Suppressor macrophage treated with lipopolysaccharide for 4 hours (primary cell): Measurements from ENCODE around the gene NRXN3.
A peak's percentile ranks its signal among the peaks of the same experiment; 100 is the strongest.

Source experiments
- DNase-seq: peaks from one replicate; pipeline ENCODE4 v3.0.0-alpha.2; 2020

NRXN3 gene

DNA sequence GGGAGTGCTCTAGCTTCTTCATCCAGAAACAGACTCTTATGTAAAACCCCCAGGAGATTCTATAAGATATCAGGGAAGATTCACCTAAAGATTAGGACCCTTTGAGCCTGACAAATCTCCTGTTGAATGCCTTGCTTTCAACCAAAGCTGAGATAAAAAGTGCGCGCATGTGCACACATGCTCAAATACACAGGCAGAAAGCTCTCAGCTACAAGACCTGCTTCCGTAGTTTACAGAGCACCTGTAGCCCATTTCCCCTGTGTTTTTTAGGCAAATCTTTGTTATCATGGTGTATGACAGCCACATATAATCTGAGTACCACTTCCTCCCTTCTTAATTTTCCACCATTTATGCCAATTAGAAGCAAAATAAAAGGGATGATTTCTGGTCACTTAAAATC lies 866.9 kb downstream of the NRXN3 start:
- no peak for DNase-seq

DNA sequence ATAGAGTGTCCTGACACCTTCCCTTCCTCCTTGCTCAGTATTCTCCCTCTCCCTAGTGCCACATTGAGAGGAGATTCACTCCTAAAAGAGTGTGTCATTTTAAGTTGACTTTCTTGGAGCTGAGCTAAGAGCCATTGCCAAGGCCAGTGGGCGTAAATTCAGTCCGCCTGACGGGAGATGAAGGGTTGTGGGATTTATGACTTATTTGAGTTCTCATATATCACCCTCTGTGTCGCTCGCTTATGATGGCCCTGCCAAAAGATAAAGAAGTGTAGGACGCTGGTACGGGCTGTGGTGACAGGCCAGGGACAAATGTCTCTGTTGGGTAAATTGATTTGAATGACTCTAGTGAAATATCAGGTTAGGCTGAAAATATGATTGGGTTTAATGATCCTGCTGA lies 867.4 kb downstream of the NRXN3 start:
- DNase-seq, result no peak

DNA sequence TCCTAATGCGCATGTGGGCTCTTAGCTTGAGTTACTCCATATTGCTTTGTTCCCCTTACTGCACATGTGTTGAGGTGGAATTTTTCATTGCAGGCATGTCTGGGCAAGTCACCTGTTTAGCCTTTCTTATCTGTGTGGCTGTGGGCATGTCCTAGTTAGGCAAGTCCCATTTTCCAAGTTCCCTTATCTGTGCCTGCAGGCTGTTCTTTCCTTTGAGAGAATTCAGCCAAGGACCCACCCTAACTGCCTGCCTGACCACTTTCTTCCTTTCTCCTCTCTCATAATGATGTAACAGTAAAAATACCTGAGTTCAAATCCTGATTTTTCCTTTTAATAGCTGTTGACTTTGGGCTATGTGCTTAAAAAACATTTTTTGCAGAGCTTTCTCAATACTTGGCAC lies 870.6 kb downstream of the NRXN3 start:
- DNase-seq, result no peak

DNA sequence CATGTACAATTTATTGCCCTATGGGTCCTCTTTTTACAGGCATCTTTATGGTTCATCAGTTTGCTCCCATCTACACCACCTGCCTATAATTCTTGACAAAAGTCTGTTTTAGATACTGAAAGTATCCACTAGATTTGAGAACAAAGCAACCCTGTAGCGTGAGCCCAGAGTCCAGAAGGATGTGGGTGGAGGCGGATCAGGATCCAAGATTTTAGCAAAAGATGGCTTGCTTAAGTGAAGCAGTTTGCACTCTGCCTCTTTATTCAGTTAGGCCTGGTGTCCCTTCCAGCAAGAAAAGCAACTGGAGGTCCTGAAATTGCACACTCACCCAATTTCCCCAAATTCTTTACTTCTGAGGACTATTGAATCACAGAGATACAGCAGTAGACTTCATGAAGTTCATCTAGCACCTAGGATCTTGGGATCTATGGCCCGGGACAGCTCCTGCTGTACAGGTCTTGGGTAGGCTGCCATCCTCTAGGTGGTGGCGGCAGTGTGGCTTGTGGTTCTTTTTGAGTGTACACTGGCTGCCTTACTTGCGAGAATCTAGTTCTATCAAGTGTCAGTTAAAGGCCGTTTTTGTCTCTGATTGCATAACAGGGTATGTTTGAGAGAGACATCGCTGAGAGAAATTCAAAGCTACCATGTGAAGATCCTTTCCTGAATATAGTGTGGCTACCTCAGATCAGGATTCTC lies 873.2 kb downstream of the NRXN3 start:
- no peak for DNase-seq

DNA sequence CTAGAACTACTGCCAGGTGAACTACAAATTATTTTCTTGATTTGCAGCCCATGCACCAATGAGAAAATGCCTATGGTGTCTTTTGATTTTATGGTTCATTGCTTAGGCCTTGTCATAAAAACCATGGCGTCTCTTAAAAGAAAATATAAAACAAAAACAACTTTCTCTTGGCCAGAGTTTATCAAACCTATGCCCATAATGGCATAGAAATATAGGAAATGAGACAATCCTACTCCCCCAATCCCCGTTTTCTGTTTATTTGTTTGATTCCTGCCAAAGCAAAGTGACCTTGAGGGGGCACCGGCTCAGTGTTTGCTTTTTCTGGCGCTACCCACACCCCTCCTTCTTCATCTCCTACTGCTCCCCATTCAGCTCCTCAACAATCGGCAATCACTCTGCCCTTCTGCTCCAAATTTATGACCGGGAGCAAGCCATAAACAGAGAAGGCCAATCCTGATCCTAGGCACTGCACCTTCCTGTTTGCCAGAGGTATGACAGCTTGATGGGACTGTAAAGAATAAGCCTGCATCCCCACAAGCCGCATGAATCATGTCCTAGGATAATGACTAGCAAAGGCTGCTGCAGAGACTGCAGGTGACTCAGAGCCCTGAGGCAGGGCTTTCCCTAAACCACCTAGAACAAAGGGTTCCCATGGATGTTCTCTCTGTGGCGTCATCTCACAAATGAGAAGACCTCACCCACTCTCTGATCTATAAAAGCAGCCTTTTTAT lies 874.9 kb downstream of the NRXN3 start:
- peak; percentile 19 for DNase-seq

DNA sequence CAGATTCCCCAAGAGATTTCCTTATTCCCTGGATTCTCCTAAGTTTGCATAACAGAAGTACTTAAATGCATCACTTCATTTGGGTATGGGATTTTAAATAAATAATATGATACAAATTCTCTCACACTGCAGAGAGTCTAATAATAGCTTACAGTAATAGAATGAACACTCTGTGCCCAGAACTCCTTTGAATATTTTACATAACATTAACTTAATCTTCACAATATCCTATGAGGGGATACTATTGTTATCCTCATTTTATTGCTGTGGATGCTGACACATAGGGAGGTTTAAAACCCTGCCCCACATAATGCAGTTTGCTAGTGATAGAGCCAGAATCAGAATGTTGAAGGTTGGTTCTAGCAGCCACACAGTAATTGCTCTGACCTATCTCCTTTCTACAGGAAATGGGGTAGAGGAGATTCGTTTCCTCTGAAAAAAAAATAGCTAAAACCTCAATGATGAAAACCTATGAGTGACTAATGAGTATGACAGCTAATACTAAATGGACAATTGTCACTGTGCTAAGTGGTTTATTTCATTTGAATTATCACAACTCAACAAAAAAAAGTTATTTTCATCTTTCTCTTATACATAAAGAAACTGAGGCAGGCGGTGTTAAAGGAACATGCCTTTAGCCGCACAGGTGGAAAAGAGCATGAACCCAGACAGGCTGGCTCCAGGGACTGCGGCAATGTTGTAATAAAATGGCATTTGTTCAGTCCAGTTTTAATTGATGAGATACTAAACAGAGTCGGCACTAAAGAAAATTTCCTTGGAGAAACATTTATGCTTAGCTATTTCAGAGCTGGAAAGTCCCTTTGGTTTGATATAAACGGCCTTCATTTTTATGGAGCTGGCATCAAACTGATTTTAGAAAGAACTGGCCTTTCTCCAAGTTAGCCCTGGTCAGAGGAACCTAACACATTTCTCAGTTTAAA lies 880.9 kb downstream of the NRXN3 start:
- peak; percentile 34 for DNase-seq

DNA sequence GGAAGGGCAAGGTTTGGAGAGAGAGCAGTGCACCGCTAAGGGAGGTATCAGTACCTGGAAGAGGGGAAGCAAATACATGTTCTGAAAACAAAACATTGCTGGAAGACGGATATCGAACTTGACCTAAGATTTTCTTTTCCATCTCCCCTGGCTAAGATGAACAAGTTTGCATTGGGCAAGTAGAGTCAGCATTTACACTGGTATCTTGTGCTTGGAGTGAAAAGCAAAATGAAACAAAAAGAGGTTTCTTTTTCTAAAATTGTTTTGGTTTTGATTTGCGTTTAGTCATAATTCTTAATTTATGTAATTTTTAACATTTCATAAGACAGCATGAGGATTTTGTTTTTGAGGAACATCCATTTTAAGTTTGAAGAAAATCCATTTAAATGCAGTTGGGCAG lies 881.6 kb downstream of the NRXN3 start:
- peak; percentile 54 for DNase-seq

DNA sequence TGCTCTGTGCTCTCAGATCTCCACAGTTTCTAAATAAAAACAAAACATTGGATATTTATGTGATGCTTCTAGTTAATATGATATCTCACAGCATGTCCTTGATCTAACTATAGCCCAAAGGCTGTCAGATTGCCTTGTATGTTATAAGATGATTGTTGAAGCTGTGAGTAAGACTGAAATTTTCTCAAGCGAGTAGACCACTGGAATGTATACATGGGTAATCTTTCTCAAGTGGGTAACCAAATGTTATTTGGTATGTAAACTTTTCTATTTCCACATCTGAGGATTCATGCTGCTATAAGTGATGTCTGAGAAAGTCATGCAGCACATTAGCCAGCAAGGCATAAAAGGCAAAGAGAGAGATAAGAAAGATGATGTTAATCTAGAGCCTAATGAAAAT lies 886.7 kb downstream of the NRXN3 start:
- DNase-seq, result no peak

DNA sequence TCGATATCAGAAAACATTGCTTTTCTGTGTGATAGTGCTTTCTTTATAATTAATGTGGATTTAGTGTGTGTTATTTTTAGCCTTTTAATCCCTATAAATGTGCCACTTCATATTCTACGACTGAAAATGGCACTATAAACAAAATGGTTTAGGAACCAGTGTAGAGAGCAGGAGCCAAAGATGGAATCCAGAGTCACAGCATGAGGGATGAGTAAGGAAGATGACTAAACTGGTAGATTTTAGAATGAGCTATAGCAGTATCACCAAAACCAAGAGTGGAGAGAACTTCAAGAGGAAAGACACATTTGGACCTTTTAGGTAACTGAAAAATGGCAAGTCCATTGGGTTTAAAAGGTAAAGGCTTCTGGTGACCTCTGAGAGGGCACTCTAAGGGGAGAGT lies 887.2 kb downstream of the NRXN3 start:
- no peak for DNase-seq

DNA sequence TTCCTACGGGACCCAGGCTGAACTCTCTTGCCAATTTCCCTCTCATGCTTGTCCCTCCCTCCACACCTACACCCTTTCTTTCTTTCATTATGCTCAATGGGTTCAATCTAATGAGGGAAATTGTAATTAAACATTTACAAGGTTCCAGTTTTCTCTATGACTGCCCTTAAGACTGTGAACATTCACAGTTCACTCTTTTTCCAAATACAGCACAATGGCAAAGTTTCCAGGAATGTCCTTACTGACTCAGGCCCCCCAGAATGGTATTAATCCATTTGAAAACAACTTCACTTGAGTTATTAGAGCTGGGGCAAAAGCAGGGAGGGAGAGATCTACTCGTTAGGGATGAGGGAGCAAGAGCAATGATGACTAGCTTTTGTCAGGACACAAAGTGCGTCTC lies 892.1 kb downstream of the NRXN3 start:
- DNase-seq, result no peak

DNA sequence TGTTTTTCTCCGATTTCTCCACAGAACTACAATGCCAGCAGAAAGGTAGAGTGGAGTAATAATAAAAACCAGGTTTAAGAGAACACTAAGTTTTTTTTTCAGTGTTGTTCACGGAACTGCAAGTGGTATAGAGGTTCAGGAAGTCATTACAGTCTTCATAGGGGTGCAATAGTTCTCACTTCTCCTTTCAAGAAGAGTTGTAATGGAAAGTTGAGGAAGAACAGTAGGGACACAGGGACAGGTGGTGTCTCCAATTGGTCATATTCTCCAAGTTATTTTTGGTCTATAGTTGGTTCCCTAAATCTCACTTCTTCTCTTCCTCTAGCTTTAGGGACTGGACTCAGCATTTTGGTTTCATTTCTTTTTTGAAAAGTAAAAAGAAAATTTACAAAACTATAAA lies 894.0 kb downstream of the NRXN3 start:
- peak; percentile 53 for DNase-seq

DNA sequence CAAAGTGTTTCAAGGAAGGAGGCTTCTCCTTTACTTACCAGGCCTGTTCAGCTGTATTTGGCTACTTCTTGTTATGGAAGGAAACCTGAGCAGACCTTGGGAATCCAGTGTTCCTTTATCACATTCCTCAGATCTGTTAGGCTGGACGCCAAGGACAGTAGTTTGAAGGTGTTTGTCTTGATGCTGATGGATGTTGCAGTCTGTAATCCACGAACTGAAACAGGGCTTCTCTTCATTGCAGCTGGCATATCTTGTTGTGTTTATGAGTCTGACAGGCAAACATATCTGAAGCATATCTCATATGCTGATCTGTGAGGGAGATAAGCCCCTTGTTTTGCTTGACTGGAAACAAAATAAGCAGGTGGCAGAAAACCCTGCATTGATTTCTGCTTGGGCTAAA lies 904.3 kb downstream of the NRXN3 start:
- DNase-seq, result no peak

DNA sequence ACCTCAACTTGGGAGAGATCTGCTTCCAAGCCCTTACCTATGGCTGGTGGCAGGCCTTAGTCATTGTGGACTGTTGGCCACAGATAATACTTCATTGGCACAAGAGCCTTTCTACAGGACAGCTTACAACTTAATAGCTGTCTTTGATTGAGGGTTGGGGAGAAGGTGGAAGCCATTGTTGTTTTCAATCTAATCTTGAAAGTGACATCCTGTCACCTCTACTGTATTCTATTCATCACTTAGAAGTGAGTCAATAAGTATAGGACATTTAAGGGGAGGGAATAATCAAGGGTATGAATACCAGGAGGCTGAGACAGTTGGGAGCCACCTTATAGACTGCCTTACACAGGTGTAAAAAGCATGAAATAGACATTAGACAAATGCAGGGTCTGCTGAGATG lies 906.3 kb downstream of the NRXN3 start:
- no peak for DNase-seq

DNA sequence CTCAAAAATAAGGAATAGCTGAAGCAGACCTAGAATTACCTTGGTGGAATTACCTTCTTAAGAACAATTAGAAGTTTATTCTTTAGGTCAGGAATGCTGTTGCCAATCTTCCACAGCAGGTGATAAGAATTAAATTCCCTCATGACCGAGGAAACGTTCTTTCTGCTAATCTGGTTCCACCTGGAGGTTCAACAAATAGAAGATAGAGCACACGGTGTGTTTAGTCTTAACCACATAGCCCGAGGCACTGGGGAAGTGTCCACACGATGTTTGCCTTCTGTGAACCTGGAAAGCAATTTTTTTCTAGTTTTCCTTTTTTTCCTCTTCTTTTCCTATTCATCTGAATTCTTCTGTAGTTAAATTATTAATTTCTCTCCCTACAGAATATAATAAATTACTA lies 906.9 kb downstream of the NRXN3 start:
- no peak for DNase-seq

DNA sequence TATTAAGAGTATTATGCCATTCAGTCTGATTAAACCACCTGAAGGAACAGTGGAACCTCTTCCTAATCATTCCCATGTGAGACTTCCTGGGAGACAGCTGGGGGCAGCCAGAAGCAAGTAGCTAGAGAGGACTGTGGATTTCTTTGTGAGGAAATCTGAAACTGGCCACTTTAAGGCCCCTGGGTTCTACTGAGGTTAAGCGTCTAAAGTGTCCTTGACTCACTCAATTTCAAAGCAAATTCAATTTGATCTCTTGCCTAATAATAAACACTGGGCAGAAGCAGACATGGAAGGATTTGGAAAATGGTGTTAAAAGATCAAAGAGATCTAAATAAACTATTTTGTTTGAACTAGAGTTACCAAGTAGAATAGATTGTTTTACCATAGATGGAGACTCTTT lies 909.9 kb downstream of the NRXN3 start:
- no peak for DNase-seq

DNA sequence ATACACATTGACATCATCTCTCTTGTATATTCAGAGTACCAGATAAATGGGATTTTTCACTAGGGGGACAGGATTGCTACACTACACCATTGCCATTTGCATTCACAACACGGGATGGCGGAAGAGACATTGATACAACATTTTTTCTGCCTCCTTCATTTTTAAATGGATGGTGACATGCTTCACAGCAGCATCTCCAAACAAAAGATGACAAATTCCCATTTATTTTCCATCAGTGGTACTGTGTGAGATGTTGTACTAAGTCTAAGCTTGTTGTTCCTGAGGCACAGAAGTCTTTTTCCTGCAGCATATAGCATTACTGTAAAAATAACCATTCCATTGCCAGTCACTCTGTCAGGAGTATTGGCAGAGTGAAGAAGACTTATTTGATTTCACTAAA lies 912.7 kb downstream of the NRXN3 start:
- DNase-seq, result no peak

DNA sequence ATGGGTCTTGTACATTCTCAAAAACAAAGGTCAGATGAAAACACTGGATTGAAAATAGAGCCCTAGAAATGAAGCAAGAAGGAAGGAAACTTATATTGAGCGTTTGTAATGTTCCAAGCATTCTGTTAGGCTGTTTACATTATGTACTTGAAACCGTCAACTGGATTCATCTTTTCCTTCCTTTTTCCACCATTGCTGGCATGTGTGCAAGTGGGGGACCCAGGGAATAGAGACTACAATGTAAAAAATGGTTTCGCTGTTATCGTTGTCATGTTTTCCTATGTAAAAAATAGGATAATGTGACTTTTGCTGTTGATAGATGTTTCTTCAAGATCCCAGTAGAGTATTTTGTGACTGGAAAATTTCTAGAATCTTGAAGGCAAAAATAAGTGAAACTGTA lies 913.2 kb downstream of the NRXN3 start:
- DNase-seq, result no peak

DNA sequence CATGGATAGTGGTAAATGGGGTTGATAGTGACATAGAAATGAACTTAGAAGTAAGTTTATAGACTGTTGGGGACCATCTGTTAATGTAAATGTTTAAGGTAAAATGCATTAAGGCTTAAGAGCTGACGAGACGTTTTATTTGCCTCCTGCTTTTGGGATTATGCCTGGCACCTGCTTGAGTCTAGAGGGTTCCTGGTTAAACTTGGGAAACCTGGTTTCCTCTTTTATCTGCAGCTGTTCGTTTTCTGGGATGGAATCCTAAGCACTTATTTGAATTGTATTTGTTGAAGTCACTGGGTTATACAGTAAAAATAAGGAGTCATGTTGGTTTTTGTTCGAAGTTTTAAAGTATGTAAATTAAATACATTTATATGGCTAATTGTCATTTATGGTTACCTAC lies 914.7 kb downstream of the NRXN3 start:
- DNase-seq, result no peak

DNA sequence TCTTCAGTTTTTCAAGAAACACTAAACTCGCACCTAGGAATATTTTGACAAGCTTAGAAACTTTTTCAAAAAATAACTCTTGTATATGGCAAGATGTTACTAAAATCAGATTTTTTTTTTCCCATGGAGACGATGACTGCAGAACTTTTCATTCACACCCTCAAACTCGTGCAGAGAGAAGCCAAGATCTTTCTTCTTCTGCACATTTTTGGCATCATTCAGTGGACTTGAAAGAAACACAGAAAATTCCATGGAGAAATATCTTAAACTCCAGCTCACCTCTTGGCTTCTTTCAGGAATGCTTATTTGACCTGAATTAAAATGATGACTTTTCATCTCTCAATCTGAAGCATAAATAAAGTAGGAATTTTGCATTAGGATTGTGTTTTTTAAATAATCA lies 919.4 kb downstream of the NRXN3 start:
- DNase-seq, result no peak

DNA sequence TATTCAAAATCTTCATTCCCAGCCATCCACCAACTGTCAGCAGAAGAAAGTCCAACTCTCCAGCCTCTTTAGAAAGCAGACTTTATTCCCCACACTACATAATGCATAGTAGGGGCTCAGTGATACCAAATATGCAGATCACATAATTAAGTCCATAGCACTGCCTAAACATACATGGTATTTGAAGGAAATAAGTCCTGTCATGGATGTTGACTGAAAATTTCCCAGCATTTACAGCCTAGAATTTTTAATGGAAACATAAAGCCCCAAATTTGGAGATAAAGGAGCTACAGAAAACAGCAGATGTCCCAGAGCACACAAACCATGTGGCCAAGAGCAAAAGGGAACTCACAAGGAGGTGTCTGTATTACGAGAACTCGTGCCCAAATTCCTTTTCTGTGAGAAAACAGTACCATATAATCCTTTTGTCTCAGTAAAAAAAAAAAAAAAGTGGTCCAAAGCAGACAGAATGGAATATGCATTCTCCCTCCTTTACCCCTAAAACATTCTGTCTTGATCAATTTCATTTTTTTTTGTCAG lies 920.5 kb downstream of the NRXN3 start:
- DNase-seq, result no peak

DNA sequence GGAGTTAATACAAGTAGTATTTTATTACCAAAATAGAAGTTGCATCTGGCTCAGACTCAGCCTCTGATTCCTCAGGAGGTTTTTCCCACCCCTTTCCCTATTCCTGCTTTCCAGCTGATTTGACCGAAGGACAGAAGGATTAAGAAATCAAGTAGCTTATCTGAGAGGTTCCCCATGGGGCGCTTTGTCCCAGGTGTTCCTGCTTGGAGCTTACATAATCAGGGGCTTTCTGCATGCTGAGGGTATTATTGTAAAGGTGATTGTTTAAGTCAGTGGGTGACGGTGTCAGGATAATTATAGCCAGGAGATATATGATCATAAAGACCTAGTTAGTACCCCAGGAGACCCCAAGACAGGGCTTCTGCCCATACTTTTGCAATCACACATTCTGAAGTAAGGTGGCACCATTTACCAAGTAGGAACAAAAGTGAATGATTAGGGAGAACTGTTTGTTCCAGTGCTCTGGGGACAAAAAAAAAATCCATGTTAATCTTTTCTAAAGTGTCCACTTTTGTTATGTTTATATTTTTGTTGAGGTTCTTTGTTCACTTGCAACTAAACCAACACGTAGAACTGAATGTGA lies 921.3 kb downstream of the NRXN3 start:
- DNase-seq, result no peak

DNA sequence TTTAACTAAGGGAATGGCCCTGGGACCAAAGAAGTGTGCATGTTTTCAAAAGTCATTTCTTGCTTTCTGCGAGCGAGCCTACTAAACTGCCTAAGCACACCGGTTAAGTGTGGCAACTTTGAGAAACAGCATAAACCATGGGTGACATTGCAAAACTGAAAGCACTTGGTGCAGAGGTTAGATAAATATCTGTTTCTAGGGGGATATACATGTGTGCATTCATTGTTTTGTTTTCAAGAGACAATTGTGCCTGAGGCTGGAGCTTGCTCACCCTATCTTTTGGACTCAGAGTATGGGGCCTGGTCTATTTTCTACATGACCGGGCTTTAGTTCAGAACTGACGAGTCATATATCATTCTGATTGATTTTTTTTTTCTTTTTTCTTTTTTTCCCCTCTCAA lies 923.4 kb downstream of the NRXN3 start:
- no peak for DNase-seq

DNA sequence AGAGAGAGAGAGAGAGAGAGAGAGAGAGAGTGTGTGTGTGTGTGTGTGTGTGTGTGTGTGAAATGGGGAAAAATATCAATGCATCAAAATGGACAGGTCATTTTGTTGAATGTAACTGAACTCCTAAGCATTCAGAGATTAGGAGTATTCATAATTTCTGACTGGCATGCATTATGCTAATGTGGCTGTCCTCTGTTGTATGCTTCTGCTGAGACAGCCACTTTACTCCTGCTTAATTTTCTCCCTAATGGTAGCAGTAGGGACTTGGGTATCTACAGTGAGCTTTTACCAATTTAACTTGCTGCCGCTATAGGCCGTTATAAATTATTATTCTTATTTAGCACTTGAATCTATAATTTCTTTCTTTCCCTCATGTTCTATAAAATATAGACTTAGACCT lies 924.8 kb downstream of the NRXN3 start:
- no peak for DNase-seq
